Activated naive CD8-positive, alpha-beta T cell treated with anti-CD3 and anti-CD28 coated beads for 36 hours (primary cell): ENCODE measurements around the gene CMKLR1. TPM values are rescaled to one million over a fixed set of nuclear protein-coding genes. Genes with fewer than 3 reads are reported as not detected.

ENCODE experiments used
- DNase-seq: peaks from one replicate; pipeline ENCODE4 v3.0.0; 2021
- H3K27ac Mint-ChIP-seq: one replicate; pipeline ENCODE4 v1.8.0; 2022; ENCODE audit warnings: mild to moderate bottlenecking, moderate library complexity, mixed read lengths
- H3K27me3 Mint-ChIP-seq: one replicate; pipeline ENCODE4 v1.8.0; 2022; ENCODE audit warnings: mild to moderate bottlenecking, mixed read lengths
- H3K36me3 Mint-ChIP-seq: one replicate; pipeline ENCODE4 v1.8.0; 2021; ENCODE audit warnings: mild to moderate bottlenecking, mixed read lengths
- H3K4me1 Mint-ChIP-seq: one replicate; pipeline ENCODE4 v1.8.0; 2021; ENCODE audit warnings: mixed read lengths
- H3K4me3 Mint-ChIP-seq: one replicate; pipeline ENCODE4 v1.8.0; 2022; ENCODE audit warnings: mild to moderate bottlenecking, moderate library complexity, mixed read lengths
- H3K9me3 Mint-ChIP-seq: one replicate; pipeline ENCODE4 v1.8.0; 2022; ENCODE audit warnings: mixed read lengths
- total RNA-seq, 2 experiments: library from RNA; stranded (reverse); gene quantifications; one replicate each; pipeline ENCODE4 v1.2.3, GENCODE V29; 2021

The CMKLR1 gene
- total RNA-seq, 2 experiments from 2014 or later = not detected

- no peaks in the 10 kb centered on the region for H3K36me3 Mint-ChIP-seq
- peaks cover 36% of the 10 kb centered on the region for H3K27me3 Mint-ChIP-seq
- H3K27ac Mint-ChIP-seq = no peak overlapping the region
- no peaks in the 10 kb centered on the region for H3K4me1 Mint-ChIP-seq
- DNase-seq = no peak
- H3K9me3 Mint-ChIP-seq = no peaks in the 10 kb centered on the region
- H3K4me3 Mint-ChIP-seq = no peak overlapping the region
Measured at GRCh38 chr12:108239378-108239777, 99.7 kb downstream of the CMKLR1 start.

- no peaks in the 10 kb centered on the region for H3K4me1 Mint-ChIP-seq
- H3K4me3 Mint-ChIP-seq = no peak overlapping the region
- H3K9me3 Mint-ChIP-seq = no peaks in the 10 kb centered on the region
- H3K27ac Mint-ChIP-seq = no peak overlapping the region
- no peaks in the 10 kb centered on the region for H3K36me3 Mint-ChIP-seq
- peaks cover 39% of the 10 kb centered on the region for H3K27me3 Mint-ChIP-seq
- no peak for DNase-seq
Measured at GRCh38 chr12:108238474-108238873, 100.6 kb downstream of the CMKLR1 start.

Other genes starting within 250 kb of the CMKLR1 start
- gene WSCD2, start 210.0 kb downstream of the CMKLR1 start, total RNA-seq = not detected
- 1 to 10 TPM; 4.2 to 4.3 TPM for gene FICD, start 176.0 kb upstream of the CMKLR1 start, total RNA-seq
- gene SART3, start 221.9 kb upstream of the CMKLR1 start, total RNA-seq = 10 to 100 TPM; 78.7 to 80.9 TPM
- gene ISCU, start 223.3 kb upstream of the CMKLR1 start, total RNA-seq = 10 to 100 TPM; 69.5 TPM